ENCODE data around the gene VSTM2B.

Gene VSTM2B

GRCh38 chr19:29495901-29496441, 29.8 kb upstream of the VSTM2B start:
- Histone ChIP-seq H3K27me3 (ENCODE audit: control insufficient read depth, insufficient read depth, low read length) (no peaks in the 10 kb centered on the region), H3K36me3 (ENCODE audit: control insufficient read depth, insufficient read depth, low read length) (no peaks in the 10 kb centered on the region), H3K9me3 (ENCODE audit: control insufficient read depth, insufficient read depth, low read length) (no peaks in the 10 kb centered on the region), H3K4me1 (ENCODE audit: control insufficient read depth, insufficient read depth, low read length) (peaks cover 4% of the 10 kb centered on the region; the same call in 1 of the 2 replicates), H3K27ac (ENCODE audit: low read length) (no peak overlapping the region), H3K4me3 (ENCODE audit: low read length) (no peak overlapping the region)
- DNase-seq (ENCODE audit: low read depth, low spot score), result no peak
- no CpG with 5 or more reads among the region's 5 CpGs for WGBS (ENCODE audit: insufficient coverage, insufficient read length)

GRCh38 chr19:29497241-29497640, 28.6 kb upstream of the VSTM2B start:
- Histone ChIP-seq H3K9me3 (ENCODE audit: control insufficient read depth, insufficient read depth, low read length) (no peaks in the 10 kb centered on the region), H3K4me1 (ENCODE audit: control insufficient read depth, insufficient read depth, low read length) (peaks cover 4% of the 10 kb centered on the region; the same call in 1 of the 2 replicates), H3K4me3 (ENCODE audit: low read length) (no peak overlapping the region), H3K27ac (ENCODE audit: low read length) (no peak overlapping the region), H3K36me3 (ENCODE audit: control insufficient read depth, insufficient read depth, low read length) (no peaks in the 10 kb centered on the region), H3K27me3 (ENCODE audit: control insufficient read depth, insufficient read depth, low read length) (no peaks in the 10 kb centered on the region)
- DNase-seq (ENCODE audit: low read depth, low spot score), result no peak
- WGBS (ENCODE audit: insufficient coverage, insufficient read length), result no CpG with 5 or more reads among the region's 3 CpGs

GRCh38 chr19:29497686-29498436, 27.9 kb upstream of the VSTM2B start:
- no CpG with 5 or more reads among the region's 12 CpGs for WGBS (ENCODE audit: insufficient coverage, insufficient read length)
- no peaks in the 10 kb centered on the region for H3K27me3 ChIP-seq (ENCODE audit: control insufficient read depth, insufficient read depth, low read length)
- H3K4me3 ChIP-seq (ENCODE audit: low read length), result no peak overlapping the region
- no peaks in the 10 kb centered on the region for H3K36me3 ChIP-seq (ENCODE audit: control insufficient read depth, insufficient read depth, low read length)
- no peak overlapping the region for H3K27ac ChIP-seq (ENCODE audit: low read length)
- H3K9me3 ChIP-seq (ENCODE audit: control insufficient read depth, insufficient read depth, low read length), result no peaks in the 10 kb centered on the region
- DNase-seq (ENCODE audit: low read depth, low spot score), result no peak
- peaks cover 4% of the 10 kb centered on the region; the same call in 1 of the 2 replicates for H3K4me1 ChIP-seq (ENCODE audit: control insufficient read depth, insufficient read depth, low read length)

- no peaks in the 10 kb centered on the region for H3K36me3 ChIP-seq (ENCODE audit: control insufficient read depth, insufficient read depth, low read length)
- DNase-seq (ENCODE audit: low read depth, low spot score), result no peak
- no peak overlapping the region for H3K4me3 ChIP-seq (ENCODE audit: low read length)
- no peaks in the 10 kb centered on the region for H3K27me3 ChIP-seq (ENCODE audit: control insufficient read depth, insufficient read depth, low read length)
- WGBS (ENCODE audit: insufficient coverage, insufficient read length), result no CpG with 5 or more reads among the region's 14 CpGs
- H3K27ac ChIP-seq (ENCODE audit: low read length), result no peak overlapping the region
- H3K9me3 ChIP-seq (ENCODE audit: control insufficient read depth, insufficient read depth, low read length), result no peaks in the 10 kb centered on the region
- peaks cover 4% of the 10 kb centered on the region; the same call in 1 of the 2 replicates for H3K4me1 ChIP-seq (ENCODE audit: control insufficient read depth, insufficient read depth, low read length)
Observed at GRCh38 chr19:29499261-29499920, 26.4 kb upstream of the VSTM2B start.

- no peaks in the 10 kb centered on the region for H3K27me3 ChIP-seq (ENCODE audit: control insufficient read depth, insufficient read depth, low read length)
- H3K27ac ChIP-seq (ENCODE audit: low read length), result no peak overlapping the region
- WGBS (ENCODE audit: insufficient coverage, insufficient read length), result no CpG with 5 or more reads among the region's 18 CpGs
Observed at GRCh38 chr19:29499921-29500590, 25.7 kb upstream of the VSTM2B start.

GRCh38 chr19:29501816-29502580, 23.8 kb upstream of the VSTM2B start:
- H3K4me3 ChIP-seq (ENCODE audit: low read length), result no peak overlapping the region
- no CpG with 5 or more reads among the region's 18 CpGs for WGBS (ENCODE audit: insufficient coverage, insufficient read length)

More at GRCh38 chr19:29499921-29500590, 25.7 kb upstream of the VSTM2B start:
- Histone ChIP-seq H3K9me3 (ENCODE audit: control insufficient read depth, insufficient read depth, low read length) (no peaks in the 10 kb centered on the region), H3K4me3 (ENCODE audit: low read length) (no peak overlapping the region), H3K4me1 (ENCODE audit: control insufficient read depth, insufficient read depth, low read length) (peaks cover 4% of the 10 kb centered on the region; the same call in 1 of the 2 replicates), H3K36me3 (ENCODE audit: control insufficient read depth, insufficient read depth, low read length) (no peaks in the 10 kb centered on the region)
- DNase-seq (ENCODE audit: low read depth, low spot score), result no peak

GRCh38 chr19:29502581-29502850, 23.3 kb upstream of the VSTM2B start:
- H3K27me3 ChIP-seq (ENCODE audit: control insufficient read depth, insufficient read depth, low read length), result no peaks in the 10 kb centered on the region
- no CpG with 5 or more reads among the region's 3 CpGs for WGBS (ENCODE audit: insufficient coverage, insufficient read length)
- no peaks in the 10 kb centered on the region for H3K9me3 ChIP-seq (ENCODE audit: control insufficient read depth, insufficient read depth, low read length)

More at GRCh38 chr19:29501816-29502580, 23.8 kb upstream of the VSTM2B start:
- H3K27ac ChIP-seq (ENCODE audit: low read length), result no peak overlapping the region
- H3K9me3 ChIP-seq (ENCODE audit: control insufficient read depth, insufficient read depth, low read length), result no peaks in the 10 kb centered on the region
- no peak for DNase-seq (ENCODE audit: low read depth, low spot score)
- peaks cover 4% of the 10 kb centered on the region; the same call in 1 of the 2 replicates for H3K4me1 ChIP-seq (ENCODE audit: control insufficient read depth, insufficient read depth, low read length)
- no peaks in the 10 kb centered on the region for H3K27me3 ChIP-seq (ENCODE audit: control insufficient read depth, insufficient read depth, low read length)
- no peaks in the 10 kb centered on the region for H3K36me3 ChIP-seq (ENCODE audit: control insufficient read depth, insufficient read depth, low read length)

GRCh38 chr19:29503140-29503758, 22.5 kb upstream of the VSTM2B start:
- DNase-seq (ENCODE audit: low read depth, low spot score), result no peak
- H3K9me3 ChIP-seq (ENCODE audit: control insufficient read depth, insufficient read depth, low read length), result no peaks in the 10 kb centered on the region
- H3K36me3 ChIP-seq (ENCODE audit: control insufficient read depth, insufficient read depth, low read length), result no peaks in the 10 kb centered on the region
- no peak overlapping the region for H3K27ac ChIP-seq (ENCODE audit: low read length)
- peaks cover 2% of the 10 kb centered on the region; the same call in 1 of the 2 replicates for H3K4me1 ChIP-seq (ENCODE audit: control insufficient read depth, insufficient read depth, low read length)
- no peaks in the 10 kb centered on the region for H3K27me3 ChIP-seq (ENCODE audit: control insufficient read depth, insufficient read depth, low read length)
- H3K4me3 ChIP-seq (ENCODE audit: low read length), result no peak overlapping the region
- WGBS (ENCODE audit: insufficient coverage, insufficient read length), result no CpG with 5 or more reads among the region's 12 CpGs

More at GRCh38 chr19:29502581-29502850, 23.3 kb upstream of the VSTM2B start:
- peaks cover 4% of the 10 kb centered on the region; the same call in 1 of the 2 replicates for H3K4me1 ChIP-seq (ENCODE audit: control insufficient read depth, insufficient read depth, low read length)
- H3K27ac ChIP-seq (ENCODE audit: low read length), result no peak overlapping the region
- no peak overlapping the region for H3K4me3 ChIP-seq (ENCODE audit: low read length)
- H3K36me3 ChIP-seq (ENCODE audit: control insufficient read depth, insufficient read depth, low read length), result no peaks in the 10 kb centered on the region
- DNase-seq (ENCODE audit: low read depth, low spot score), result no peak

- no CpG with 5 or more reads among the region's 10 CpGs for WGBS (ENCODE audit: insufficient coverage, insufficient read length)
- Histone ChIP-seq H3K27me3 (ENCODE audit: control insufficient read depth, insufficient read depth, low read length) (no peaks in the 10 kb centered on the region), H3K4me3 (ENCODE audit: low read length) (no peak overlapping the region), H3K27ac (ENCODE audit: low read length) (no peak overlapping the region), H3K36me3 (ENCODE audit: control insufficient read depth, insufficient read depth, low read length) (no peaks in the 10 kb centered on the region), H3K9me3 (ENCODE audit: control insufficient read depth, insufficient read depth, low read length) (no peaks in the 10 kb centered on the region), H3K4me1 (ENCODE audit: control insufficient read depth, insufficient read depth, low read length) (no peaks in the 10 kb centered on the region)
- no peak for DNase-seq (ENCODE audit: low read depth, low spot score)
Observed at GRCh38 chr19:29503785-29504184, 22.0 kb upstream of the VSTM2B start.

Data from iPS DF 6.9 (cell line).